MM.1S (cell line): Measurements from ENCODE around the gene RHPN2.

ENCODE experiments used
- DNase-seq: peaks from one replicate; pipeline ENCODE4 v3.0.0-alpha.2; 2015
- H2AFZ ChIP-seq: fragments of 300-600 bp; sonication (generic); 2 replicates; pipeline ENCODE4 v1.6.0; 2016; ENCODE audit warnings: antibody characterized with exemption, low read length
- H3F3A ChIP-seq: fragments of 300-600 bp; sonication (generic); 2 replicates; pipeline ENCODE4 v1.6.1; 2016; ENCODE audit warnings: mild to moderate bottlenecking, antibody characterized with exemption, low read length, moderate library complexity, mixed read lengths; ENCODE audit not compliant: insufficient read depth
- H3K27ac ChIP-seq: fragments of 300-600 bp; sonication (generic); 2 replicates; pipeline ENCODE4 v1.5.1; 2016; ENCODE audit warnings: mild to moderate bottlenecking, low read length
- H3K27me3 ChIP-seq: fragments of 300-600 bp; sonication (generic); replicated peaks from 2 replicates; pipeline ENCODE4 v1.6.0; 2016; ENCODE audit warnings: low read length; ENCODE audit not compliant: insufficient read depth
- H3K36me3 ChIP-seq: fragments of 300-600 bp; sonication (generic); replicated peaks from 2 replicates; pipeline ENCODE4 v1.6.1; 2016; ENCODE audit warnings: mild to moderate bottlenecking, low read length, mixed read lengths; ENCODE audit not compliant: insufficient read depth
- H3K4me1 ChIP-seq: fragments of 300-600 bp; sonication (generic); 2 replicates; pipeline ENCODE4 v1.6.1; 2016; ENCODE audit warnings: low read length, mixed read lengths
- H3K4me2 ChIP-seq: fragments of 300-600 bp; sonication (generic); 2 replicates; pipeline ENCODE4 v1.6.0; 2016; ENCODE audit warnings: low read depth, low read length
- H3K4me3 ChIP-seq: fragments of 300-600 bp; sonication (generic); 2 replicates; pipeline ENCODE4 v1.5.1; 2016; ENCODE audit warnings: low read length, mixed read lengths
- H3K79me2 ChIP-seq: fragments of 300-600 bp; sonication (generic); 2 replicates; pipeline ENCODE4 v1.6.1; 2016; ENCODE audit warnings: mixed run types, low read length, mixed read lengths
- H3K9ac ChIP-seq: fragments of 300-600 bp; sonication (generic); 2 replicates; pipeline ENCODE4 v1.6.1; 2016; ENCODE audit warnings: low read length, mixed read lengths
- H3K9me2 ChIP-seq: fragments of 300-600 bp; sonication (generic); replicated peaks from 2 replicates; pipeline ENCODE4 v1.6.1; 2016; ENCODE audit warnings: mild to moderate bottlenecking, low read length, mixed read lengths; ENCODE audit not compliant: insufficient read depth
- H3K9me3 ChIP-seq: fragments of 300-600 bp; sonication (generic); replicated peaks from 2 replicates; pipeline ENCODE4 v1.6.1; 2016; ENCODE audit warnings: mild to moderate bottlenecking, low read length, mixed read lengths; ENCODE audit not compliant: insufficient read depth
- H4K20me1 ChIP-seq: fragments of 300-600 bp; sonication (generic); 2 replicates; pipeline ENCODE4 v1.6.1; 2016; ENCODE audit warnings: mild to moderate bottlenecking, low read length, moderate library complexity, mixed read lengths; ENCODE audit not compliant: insufficient read depth
- CTCF ChIP-seq: fragments of 300-600 bp; sonication (generic); IDR thresholded peaks from 2 replicates; pipeline ENCODE4 v1.5.1; 2016; ENCODE audit warnings: antibody characterized with exemption, low read length, mixed read lengths
- EZH2 ChIP-seq: fragments of 300-600 bp; sonication (generic); optimal IDR thresholded peaks from 2 replicates; pipeline ENCODE3; 2017; ENCODE audit warnings: low read depth, mild to moderate bottlenecking, antibody characterized with exemption, low read length, mixed read lengths
- EZH2phosphoT487 ChIP-seq: fragments of 300-600 bp; sonication (generic); IDR thresholded peaks from 2 replicates; pipeline ENCODE4 v1.6.1; 2018; ENCODE audit warnings: antibody characterized with exemption, low read length

RHPN2 gene

GRCh38 chr19:33094436-33095067 is 29.9 kb upstream of the RHPN2 start:
- Histone ChIP-seq H3K9me2 (no peaks in the 10 kb centered on the region), H4K20me1 (no peaks in the 10 kb centered on the region), H3K27ac (no peak overlapping the region), H3K36me3 (no peaks in the 10 kb centered on the region; the same call in 1 of the 2 replicates), H3K27me3 (no peaks in the 10 kb centered on the region), H3K9me3 (no peaks in the 10 kb centered on the region), H3K79me2 (no peaks in the 10 kb centered on the region), H3K4me3 (no peak overlapping the region), H3K9ac (no peak overlapping the region), H3K4me2 (no peak overlapping the region), H3K4me1 (0 out of 2 replicates have a peak, but pooled peaks cover 5% of the 10 kb centered on the region), H2AFZ (no peak overlapping the region), H3F3A (no peaks in the 10 kb centered on the region)
- no peak for DNase-seq
- no peak for TF ChIP-seq CTCF
- TF ChIP-seq EZH2phosphoT487 = no peak
- TF ChIP-seq EZH2 = no peak

- Histone ChIP-seq H3K79me2 (no peaks in the 10 kb centered on the region), H3K4me1 (0 out of 2 replicates have a peak, but pooled peaks cover 5% of the 10 kb centered on the region), H3K9ac (no peak overlapping the region), H3K27me3 (no peaks in the 10 kb centered on the region), H3K27ac (no peak overlapping the region), H3K9me2 (no peaks in the 10 kb centered on the region), H3K36me3 (no peaks in the 10 kb centered on the region; the same call in 1 of the 2 replicates), H2AFZ (no peak overlapping the region), H3F3A (no peaks in the 10 kb centered on the region), H3K4me3 (no peak overlapping the region), H4K20me1 (no peaks in the 10 kb centered on the region), H3K9me3 (no peaks in the 10 kb centered on the region), H3K4me2 (no peak overlapping the region)
- no peak for DNase-seq
- no peak for TF ChIP-seq EZH2
- TF ChIP-seq CTCF = no peak
- TF ChIP-seq EZH2phosphoT487 = no peak
Observed at GRCh38 chr19:33093420-33094210, 28.9 kb upstream of the RHPN2 start.

DNA sequence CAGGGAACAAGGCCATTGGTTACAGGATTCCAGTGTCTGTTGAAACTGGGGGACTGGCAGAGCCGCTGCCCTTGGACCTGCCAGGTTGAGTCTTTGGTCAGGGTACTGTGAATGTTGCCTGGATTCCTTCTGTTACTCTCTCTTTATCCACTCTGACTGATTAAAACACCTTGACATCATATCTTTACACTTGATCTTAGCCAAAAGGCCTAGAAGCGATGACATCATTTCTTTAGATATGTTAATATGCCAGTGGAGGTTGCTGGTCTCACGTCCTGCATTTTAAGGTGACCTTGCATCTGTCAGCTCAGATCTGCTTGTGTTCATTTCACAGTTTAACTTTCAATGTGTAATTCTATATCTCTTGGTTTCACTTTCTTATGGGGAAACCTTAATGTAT is 25.5 kb upstream of the RHPN2 start:
- H3F3A ChIP-seq = no peaks in the 10 kb centered on the region
- no peak overlapping the region for H2AFZ ChIP-seq
- TF ChIP-seq EZH2 (no peak), CTCF (no peak), EZH2phosphoT487 (no peak)
- H3K27ac ChIP-seq = no peak overlapping the region
- H3K4me2 ChIP-seq = no peak overlapping the region
- 0 out of 2 replicates have a peak, but pooled peaks cover 5% of the 10 kb centered on the region for H3K4me1 ChIP-seq
- no peaks in the 10 kb centered on the region for H4K20me1 ChIP-seq
- H3K9me2 ChIP-seq = no peaks in the 10 kb centered on the region
- H3K9ac ChIP-seq = no peak overlapping the region
- no peaks in the 10 kb centered on the region for H3K79me2 ChIP-seq
- no peak for DNase-seq
- no peak overlapping the region for H3K4me3 ChIP-seq
- H3K27me3 ChIP-seq = no peaks in the 10 kb centered on the region
- no peaks in the 10 kb centered on the region for H3K9me3 ChIP-seq
- H3K36me3 ChIP-seq = no peaks in the 10 kb centered on the region
